Left cardiac atrium (tissue), 4 donors: ENCODE results near the gene LPCAT3. TPM values are rescaled to one million over a fixed set of nuclear protein-coding genes. Genes with fewer than 3 reads are reported as not detected.

Source experiments
- ATAC-seq, 2 donors: fragments of 200-7000 bp; cut with Tn5 transposase; one replicate each; pipeline ENCODE4 v1.9.1; 2020; ENCODE audit warnings: mild to moderate bottlenecking in 2 of 2, moderate library complexity in 2 of 2
- DNase-seq: peaks from one replicate; pipeline ENCODE4 v3.0.0-alpha.2; 2020
- intact Hi-C, 2 donors: fragments of 100-400 bp; cut with DNase I; formaldehyde crosslinking; loops; one replicate each; pipeline versions ENCODE4 v1.14.1 to v1.15.1; 2022 to 2023
- total RNA-seq, 2 donors: library from RNA; stranded (reverse); fragmentation: NEBNext Ultra II Directional; extraction: Animal tissue kit (Norgen Biotek cat#: 25700); gene quantifications; one replicate each; pipeline ENCODE4 v1.2.1, GENCODE V29; 2021
- donor health status: DM: no; HTN: yes; CAD: no.
- donor health status: DM: no; HTN: yes; CAD: no; lungs with severe emphysema.
- donor health status: DM: yes; HTN: yes; CAD: no.
- donor health status: Dilated cardiomyopathy.

LPCAT3 gene
- total RNA-seq, 2 donors from 2014 or later, result 22.6 to 29.4 TPM

GRCh38 chr12:6946033-6946919, 72.0 kb downstream of the LPCAT3 start:
- peak; percentile 62 for DNase-seq
- intact Hi-C loops, result no loop called here
- ATAC-seq, result peak in 1 of 2 donors; percentile 44

- intact Hi-C loops, result loop anchor here in 1 of 2 donors (2.0 kb wide), 2 partner anchors 15 to 163 kb away; partner anchors contain the start of gene C1RL
- no peak for DNase-seq
- no peak for ATAC-seq
These were observed 72.7 kb downstream of the LPCAT3 start for GRCh38 chr12:6945613-6946012.

DNA sequence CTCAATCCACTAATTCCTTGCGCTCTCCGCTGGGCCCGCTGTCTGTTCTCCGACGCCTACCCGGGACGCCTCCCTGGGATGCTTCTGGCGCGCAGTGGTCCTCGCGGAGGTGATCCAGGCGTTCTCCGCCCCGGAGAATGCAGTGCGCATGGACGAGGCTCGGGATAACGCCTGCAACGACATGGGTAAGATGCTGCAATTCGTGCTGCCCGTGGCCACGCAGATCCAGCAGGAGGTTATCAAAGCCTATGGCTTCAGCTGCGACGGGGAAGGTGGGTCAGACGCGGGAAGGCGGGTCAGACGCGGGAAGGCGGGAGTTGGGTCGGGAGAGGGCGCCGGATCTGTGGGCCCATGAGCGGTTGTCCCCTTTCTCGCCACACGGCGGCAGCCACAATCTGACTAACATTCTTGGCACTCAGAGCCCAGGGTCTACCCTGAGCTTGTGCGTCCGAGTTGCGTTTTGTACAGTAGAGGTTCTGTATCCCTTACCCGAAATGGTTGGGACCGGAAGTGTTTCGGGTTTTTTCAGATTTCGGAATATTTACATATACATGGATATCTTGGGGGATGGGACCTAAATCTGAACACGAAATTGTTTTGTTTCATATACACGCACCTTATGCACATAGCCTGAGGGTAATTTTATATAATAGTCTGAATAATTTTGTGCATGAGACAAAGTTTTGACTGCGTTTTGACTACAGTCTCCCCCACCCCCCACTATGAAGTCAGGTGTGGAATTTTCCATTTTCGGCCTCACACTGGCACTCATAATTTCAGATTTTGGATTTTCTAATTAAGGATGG, 73.7 kb downstream of the LPCAT3 start:
- DNase-seq (peak; percentile 94), ATAC-seq (peak; percentile 75 to 80)
- intact Hi-C loops, result loop anchor here in 1 of 2 donors (2.0 kb wide), 2 partner anchors 16 to 164 kb away; partner anchors contain the start of gene C1RL

DNA sequence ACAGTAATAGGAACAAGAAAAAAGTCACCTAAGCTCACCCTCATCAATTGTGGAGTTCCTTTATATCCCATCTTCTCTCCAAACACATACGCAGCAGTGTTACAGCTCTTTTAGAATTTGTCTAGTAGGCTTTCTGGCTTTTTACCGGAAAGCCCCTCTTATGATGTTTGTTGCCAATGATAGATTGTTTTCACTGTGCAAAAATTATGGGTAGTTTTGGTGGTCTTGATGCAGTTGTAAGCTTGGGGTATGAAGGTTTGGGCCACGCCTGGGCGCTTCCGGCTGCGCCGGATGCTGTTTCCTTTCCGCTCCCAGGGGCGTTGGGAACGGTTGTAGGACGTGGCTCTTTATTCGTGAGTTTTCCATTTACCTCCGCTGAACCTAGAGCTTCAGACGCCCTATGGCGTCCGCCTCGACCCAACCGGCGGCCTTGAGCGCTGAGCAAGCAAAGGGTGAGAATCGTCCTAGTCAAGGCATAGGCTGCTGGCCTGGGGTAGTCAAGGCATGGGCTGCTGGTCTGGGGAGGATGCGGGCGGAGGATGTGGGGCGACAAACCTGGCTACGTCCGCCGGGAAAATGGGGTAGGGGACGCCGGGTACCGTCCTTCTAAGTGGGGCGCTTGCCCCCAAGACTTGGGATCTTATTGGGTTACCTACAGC, 74.4 kb downstream of the LPCAT3 start, which contains the start of the genes C12orf57 and RNU7-1:
TSS of gene C12orf57 (plus strand) at position 301 of the 659 bp plus-strand sequence. CDS start at position 401, 100 bp downstream.
TSS of gene RNU7-1 (plus strand) at position 95 of the 659 bp plus-strand sequence.
- DNase-seq, result peak; percentile 83
- peak; percentile 66 to 67 for ATAC-seq
- intact Hi-C loops, result loop anchor here in 1 of 2 donors (2.0 kb wide), 2 partner anchors 17 to 165 kb away; partner anchors contain the start of gene C1RL

DNA sequence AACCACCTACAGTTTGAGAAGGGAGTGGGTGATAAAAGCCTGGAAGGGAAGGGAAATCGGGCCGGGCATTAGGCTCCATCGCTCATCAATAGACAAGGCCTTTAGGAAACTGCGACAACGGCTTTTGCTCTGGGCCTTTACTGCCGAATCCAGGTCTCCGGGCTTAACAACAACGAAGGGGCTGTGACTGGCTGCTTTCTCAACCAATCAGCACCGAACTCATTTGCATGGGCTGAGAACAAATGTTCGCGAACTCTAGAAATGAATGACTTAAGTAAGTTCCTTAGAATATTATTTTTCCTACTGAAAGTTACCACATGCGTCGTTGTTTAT, 74.9 kb downstream of the LPCAT3 start:
- DNase-seq (peak; percentile 83), ATAC-seq (peak; percentile 57 to 64)
- intact Hi-C loops, result no loop called here

DNA sequence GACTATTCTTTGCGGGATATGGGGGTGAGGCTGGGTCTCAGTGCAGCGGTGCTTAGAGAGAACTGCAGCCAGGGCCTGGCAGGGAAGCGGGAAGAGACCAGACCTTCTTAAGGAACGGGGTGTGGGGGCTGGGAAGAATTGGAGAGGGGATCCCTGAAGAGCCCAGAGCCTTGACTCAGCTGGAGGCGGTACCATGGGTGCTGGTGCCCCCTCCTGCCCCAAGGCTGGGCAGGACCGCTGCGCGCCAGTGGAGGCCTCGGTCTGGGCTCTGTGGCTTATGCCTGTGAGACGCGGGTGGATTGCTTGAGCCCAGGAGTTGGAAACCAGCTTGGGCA, 76.0 kb downstream of the LPCAT3 start:
- peak; percentile 33 for DNase-seq
- intact Hi-C loops, result no loop called here
- ATAC-seq, result no peak

GRCh38 chr12:6941782-6942181, 76.5 kb downstream of the LPCAT3 start:
- intact Hi-C loops, result no loop called here
- peak; percentile 29 for DNase-seq
- ATAC-seq, result no peak

DNA sequence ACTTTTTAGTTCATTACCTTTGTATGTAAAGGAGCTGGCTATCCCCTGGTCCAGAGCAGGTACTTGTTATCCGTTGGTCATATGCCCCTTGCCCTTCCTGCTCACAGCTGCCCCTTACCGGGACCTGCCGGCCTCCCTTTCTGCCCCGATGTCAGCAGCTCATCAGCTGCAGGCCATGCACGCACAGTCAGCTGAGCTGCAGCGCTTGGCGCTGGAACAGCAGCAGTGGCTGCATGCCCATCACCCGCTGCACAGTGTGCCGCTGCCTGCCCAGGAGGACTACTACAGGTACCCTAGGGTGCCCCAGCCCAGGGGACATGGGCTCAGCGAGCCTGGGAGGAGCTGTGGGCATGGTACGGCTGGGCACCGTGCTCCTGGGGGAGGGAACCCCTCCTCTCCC, 77.0 kb downstream of the LPCAT3 start:
- ATAC-seq (no peak), DNase-seq (no peak)
- intact Hi-C loops, result no loop called here

- intact Hi-C loops, result no loop called here
- no peak for DNase-seq
- no peak for ATAC-seq
These were observed 79.1 kb downstream of the LPCAT3 start for GRCh38 chr12:6939191-6939540.

DNA sequence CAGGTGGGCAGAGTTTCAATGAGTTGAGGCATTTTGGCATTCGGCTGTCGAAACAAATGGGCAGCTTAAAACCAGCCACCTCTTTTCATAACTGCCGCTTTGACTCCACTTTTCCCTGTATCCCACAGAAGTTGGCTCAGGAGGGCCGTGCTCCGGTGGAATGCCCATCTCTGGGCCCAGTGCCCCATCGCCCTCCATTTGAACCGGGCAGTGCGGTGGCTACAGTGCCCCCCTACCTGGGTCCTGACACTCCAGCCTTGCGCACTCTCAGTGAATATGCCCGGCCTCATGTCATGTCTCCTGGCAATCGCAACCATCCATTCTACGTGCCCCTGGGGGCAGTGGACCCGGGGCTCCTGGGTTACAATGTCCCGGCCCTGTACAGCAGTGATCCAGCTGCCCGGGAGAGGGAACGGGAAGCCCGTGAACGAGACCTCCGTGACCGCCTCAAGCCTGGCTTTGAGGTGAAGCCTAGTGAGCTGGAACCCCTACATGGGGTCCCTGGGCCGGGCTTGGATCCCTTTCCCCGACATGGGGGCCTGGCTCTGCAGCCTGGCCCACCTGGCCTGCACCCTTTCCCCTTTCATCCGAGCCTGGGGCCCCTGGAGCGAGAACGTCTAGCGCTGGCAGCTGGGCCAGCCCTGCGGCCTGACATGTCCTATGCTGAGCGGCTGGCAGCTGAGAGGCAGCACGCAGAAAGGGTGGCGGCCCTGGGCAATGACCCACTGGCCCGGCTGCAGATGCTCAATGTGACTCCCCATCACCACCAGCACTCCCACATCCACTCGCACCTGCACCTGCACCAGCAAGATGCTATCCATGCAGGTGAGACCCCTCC, 79.7 kb downstream of the LPCAT3 start:
- intact Hi-C loops, result no loop called here
- DNase-seq, result peak; percentile 44
- peak in 1 of 2 donors; percentile 1 for ATAC-seq

GRCh38 chr12:6937481-6938352, 80.6 kb downstream of the LPCAT3 start:
- peak; percentile 89 to 94 for ATAC-seq
- intact Hi-C loops, result no loop called here
- DNase-seq, result peak; percentile 94

GRCh38 chr12:6936636-6937480, 81.4 kb downstream of the LPCAT3 start:
- DNase-seq, result no peak
- peak; percentile 2 to 4 for ATAC-seq
- intact Hi-C loops, result no loop called here

DNA sequence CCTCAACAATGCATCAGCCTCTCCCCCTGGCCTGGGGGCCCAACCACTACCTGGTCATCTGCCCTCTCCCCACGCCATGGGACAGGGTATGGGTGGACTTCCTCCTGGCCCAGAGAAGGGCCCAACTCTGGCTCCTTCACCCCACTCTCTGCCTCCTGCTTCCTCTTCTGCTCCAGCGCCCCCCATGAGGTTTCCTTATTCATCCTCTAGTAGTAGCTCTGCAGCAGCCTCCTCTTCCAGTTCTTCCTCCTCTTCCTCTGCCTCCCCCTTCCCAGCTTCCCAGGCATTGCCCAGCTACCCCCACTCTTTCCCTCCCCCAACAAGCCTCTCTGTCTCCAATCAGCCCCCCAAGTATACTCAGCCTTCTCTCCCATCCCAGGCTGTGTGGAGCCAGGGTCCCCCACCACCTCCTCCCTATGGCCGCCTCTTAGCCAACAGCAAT, 82.1 kb downstream of the LPCAT3 start:
- no peak for DNase-seq
- no peak for ATAC-seq
- intact Hi-C loops, result no loop called here

DNA sequence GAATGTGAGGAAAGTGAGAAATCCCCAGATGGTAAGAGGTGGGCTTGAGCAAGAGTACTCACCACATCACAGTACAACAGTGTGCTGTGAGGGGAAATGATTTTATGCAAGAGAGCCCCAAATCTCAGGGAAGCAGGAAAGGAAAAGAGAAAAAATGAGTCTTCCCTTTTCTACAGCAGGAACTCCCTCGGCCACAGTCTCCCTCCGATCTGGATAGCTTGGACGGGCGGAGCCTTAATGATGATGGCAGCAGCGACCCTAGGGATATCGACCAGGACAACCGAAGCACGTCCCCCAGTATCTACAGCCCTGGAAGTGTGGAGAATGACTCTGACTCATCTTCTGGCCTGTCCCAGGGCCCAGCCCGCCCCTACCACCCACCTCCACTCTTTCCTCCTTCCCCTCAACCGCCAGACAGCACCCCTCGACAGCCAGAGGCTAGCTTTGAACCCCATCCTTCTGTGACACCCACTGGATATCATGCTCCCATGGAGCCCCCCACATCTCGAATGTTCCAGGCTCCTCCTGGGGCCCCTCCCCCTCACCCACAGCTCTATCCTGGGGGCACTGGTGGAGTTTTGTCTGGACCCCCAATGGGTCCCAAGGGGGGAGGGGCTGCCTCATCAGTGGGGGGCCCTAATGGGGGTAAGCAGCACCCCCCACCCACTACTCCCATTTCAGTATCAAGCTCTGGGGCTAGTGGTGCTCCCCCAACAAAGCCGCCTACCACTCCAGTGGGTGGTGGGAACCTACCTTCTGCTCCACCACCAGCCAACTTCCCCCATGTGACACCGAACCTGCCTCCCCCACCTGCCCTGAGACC, 82.7 kb downstream of the LPCAT3 start:
- DNase-seq, result no peak
- ATAC-seq, result no peak
- intact Hi-C loops, result no loop called here

DNA sequence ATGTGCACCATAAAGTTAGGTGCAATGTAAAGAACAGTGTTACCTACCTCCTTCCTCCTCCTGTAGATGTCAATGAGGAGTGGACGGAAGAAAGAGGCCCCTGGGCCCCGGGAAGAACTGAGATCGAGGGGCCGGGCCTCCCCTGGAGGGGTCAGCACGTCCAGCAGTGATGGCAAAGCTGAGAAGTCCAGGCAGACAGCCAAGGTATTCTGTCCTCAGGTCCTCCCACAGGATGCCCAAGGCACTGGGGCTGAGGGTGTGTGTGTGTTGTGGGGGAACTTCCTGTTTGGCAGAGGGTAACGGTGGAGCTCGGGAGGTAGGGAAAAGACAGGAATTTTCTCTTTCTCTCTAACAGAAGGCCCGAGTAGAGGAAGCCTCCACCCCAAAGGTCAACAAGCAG, 84.2 kb downstream of the LPCAT3 start:
- intact Hi-C loops, result no loop called here
- DNase-seq, result peak; percentile 75
- peak in 1 of 2 donors; percentile 1 for ATAC-seq

- DNase-seq, result no peak
- intact Hi-C loops, result no loop called here
- ATAC-seq, result no peak
These were observed 85.5 kb downstream of the LPCAT3 start for GRCh38 chr12:6932766-6933165.
